ENCODE data around the gene PDE4DIP. TPM values are rescaled to one million over a fixed set of nuclear protein-coding genes. Genes with fewer than 3 reads are reported as not detected.
"Not testable (repeated sequence)": the region's sequence is repeated elsewhere in the genome, so short reads cannot be mapped to it uniquely, and the experiment has no call there.

Gene PDE4DIP
- total and polyA plus RNA-seq, 4 donors: 7.3 to 65.4 (median 24.6) TPM

- WGBS: no CpG with 5 or more reads among the region's 2 CpGs
- not testable (repeated sequence) for H3K4me1 ChIP-seq (ENCODE audit: control insufficient read depth in 4 of 4, insufficient read depth in 4 of 4, low read length in 3 of 4); H3K9ac ChIP-seq (ENCODE audit: low read depth in 1 of 2, low read length in 2 of 2); H3K4me3 ChIP-seq (ENCODE audit: low read depth in 1 of 3, low read length in 3 of 3); H3K36me3 ChIP-seq (ENCODE audit: control insufficient read depth in 4 of 4, insufficient read depth in 3 of 4, low read depth in 1 of 4, low read length in 3 of 4); H3K9me3 ChIP-seq (ENCODE audit: control insufficient read depth in 4 of 4, low read length in 3 of 4); H3K27me3 ChIP-seq (ENCODE audit: control insufficient read depth in 4 of 4, insufficient read depth in 4 of 4, low read length in 3 of 4); H3K27ac ChIP-seq (ENCODE audit: low read depth in 1 of 2, low read length in 2 of 2); DNase-seq (ENCODE audit: low spot score)
These were observed 15.8 kb downstream of the PDE4DIP start for GRCh38 chr1:148860049-148860448.

GRCh38 chr1:148860579-148861259 lies 16.5 kb downstream of the PDE4DIP start:
- H3K9me3 ChIP-seq (ENCODE audit: control insufficient read depth in 4 of 4, low read length in 3 of 4); H3K4me1 ChIP-seq (ENCODE audit: control insufficient read depth in 4 of 4, insufficient read depth in 4 of 4, low read length in 3 of 4); H3K36me3 ChIP-seq (ENCODE audit: control insufficient read depth in 4 of 4, insufficient read depth in 3 of 4, low read depth in 1 of 4, low read length in 3 of 4); H3K9ac ChIP-seq (ENCODE audit: low read depth in 1 of 2, low read length in 2 of 2); H3K27me3 ChIP-seq (ENCODE audit: control insufficient read depth in 4 of 4, insufficient read depth in 4 of 4, low read length in 3 of 4); DNase-seq (ENCODE audit: low spot score); H3K27ac ChIP-seq (ENCODE audit: low read depth in 1 of 2, low read length in 2 of 2); H3K4me3 ChIP-seq (ENCODE audit: low read depth in 1 of 3, low read length in 3 of 3): not testable (repeated sequence)
- no CpG with 5 or more reads among the region's 6 CpGs for WGBS

GRCh38 chr1:148862590-148862989 lies 18.4 kb downstream of the PDE4DIP start:
- H3K9ac ChIP-seq (ENCODE audit: low read depth in 1 of 2, low read length in 2 of 2); H3K4me3 ChIP-seq (ENCODE audit: low read depth in 1 of 3, low read length in 3 of 3); DNase-seq (ENCODE audit: low spot score); H3K9me3 ChIP-seq (ENCODE audit: control insufficient read depth in 4 of 4, low read length in 3 of 4); H3K27me3 ChIP-seq (ENCODE audit: control insufficient read depth in 4 of 4, insufficient read depth in 4 of 4, low read length in 3 of 4); H3K36me3 ChIP-seq (ENCODE audit: control insufficient read depth in 4 of 4, insufficient read depth in 3 of 4, low read depth in 1 of 4, low read length in 3 of 4); H3K27ac ChIP-seq (ENCODE audit: low read depth in 1 of 2, low read length in 2 of 2); H3K4me1 ChIP-seq (ENCODE audit: control insufficient read depth in 4 of 4, insufficient read depth in 4 of 4, low read length in 3 of 4): not testable (repeated sequence)
- WGBS: no CpG with 5 or more reads among the region's 3 CpGs

- not testable (repeated sequence) for H3K4me3 ChIP-seq (ENCODE audit: low read depth in 1 of 3, low read length in 3 of 3); H3K27me3 ChIP-seq (ENCODE audit: control insufficient read depth in 4 of 4, insufficient read depth in 4 of 4, low read length in 3 of 4); H3K4me1 ChIP-seq (ENCODE audit: control insufficient read depth in 4 of 4, insufficient read depth in 4 of 4, low read length in 3 of 4); H3K36me3 ChIP-seq (ENCODE audit: control insufficient read depth in 4 of 4, insufficient read depth in 3 of 4, low read depth in 1 of 4, low read length in 3 of 4); H3K27ac ChIP-seq (ENCODE audit: low read depth in 1 of 2, low read length in 2 of 2); H3K9ac ChIP-seq (ENCODE audit: low read depth in 1 of 2, low read length in 2 of 2); DNase-seq (ENCODE audit: low spot score); H3K9me3 ChIP-seq (ENCODE audit: control insufficient read depth in 4 of 4, low read length in 3 of 4)
- no CpG with 5 or more reads among the region's 6 CpGs for WGBS
These were observed 24.9 kb downstream of the PDE4DIP start for GRCh38 chr1:148868924-148869633.

- H3K9me3 ChIP-seq (ENCODE audit: control insufficient read depth in 4 of 4, low read length in 3 of 4); H3K4me1 ChIP-seq (ENCODE audit: control insufficient read depth in 4 of 4, insufficient read depth in 4 of 4, low read length in 3 of 4); DNase-seq (ENCODE audit: low spot score); H3K27me3 ChIP-seq (ENCODE audit: control insufficient read depth in 4 of 4, insufficient read depth in 4 of 4, low read length in 3 of 4); H3K4me3 ChIP-seq (ENCODE audit: low read depth in 1 of 3, low read length in 3 of 3); H3K9ac ChIP-seq (ENCODE audit: low read depth in 1 of 2, low read length in 2 of 2); H3K36me3 ChIP-seq (ENCODE audit: control insufficient read depth in 4 of 4, insufficient read depth in 3 of 4, low read depth in 1 of 4, low read length in 3 of 4); H3K27ac ChIP-seq (ENCODE audit: low read depth in 1 of 2, low read length in 2 of 2): not testable (repeated sequence)
- WGBS: 60% methylated on average over 1 of the region's 1 CpG
These were observed 25.4 kb downstream of the PDE4DIP start for GRCh38 chr1:148869634-148869961.

- H3K4me1 ChIP-seq (ENCODE audit: control insufficient read depth in 4 of 4, insufficient read depth in 4 of 4, low read length in 3 of 4); H3K9me3 ChIP-seq (ENCODE audit: control insufficient read depth in 4 of 4, low read length in 3 of 4); DNase-seq (ENCODE audit: low spot score); H3K4me3 ChIP-seq (ENCODE audit: low read depth in 1 of 3, low read length in 3 of 3); H3K36me3 ChIP-seq (ENCODE audit: control insufficient read depth in 4 of 4, insufficient read depth in 3 of 4, low read depth in 1 of 4, low read length in 3 of 4); H3K27ac ChIP-seq (ENCODE audit: low read depth in 1 of 2, low read length in 2 of 2); H3K9ac ChIP-seq (ENCODE audit: low read depth in 1 of 2, low read length in 2 of 2); H3K27me3 ChIP-seq (ENCODE audit: control insufficient read depth in 4 of 4, insufficient read depth in 4 of 4, low read length in 3 of 4): not testable (repeated sequence)
- no CpG with 5 or more reads among the region's 5 CpGs for WGBS
These were observed 30.5 kb downstream of the PDE4DIP start for GRCh38 chr1:148874408-148875388.

GRCh38 chr1:148879812-148880416 lies 35.7 kb downstream of the PDE4DIP start:
- H3K27me3 ChIP-seq (ENCODE audit: control insufficient read depth in 4 of 4, insufficient read depth in 4 of 4, low read length in 3 of 4); H3K4me3 ChIP-seq (ENCODE audit: low read depth in 1 of 3, low read length in 3 of 3); H3K27ac ChIP-seq (ENCODE audit: low read depth in 1 of 2, low read length in 2 of 2); H3K9ac ChIP-seq (ENCODE audit: low read depth in 1 of 2, low read length in 2 of 2); H3K36me3 ChIP-seq (ENCODE audit: control insufficient read depth in 4 of 4, insufficient read depth in 3 of 4, low read depth in 1 of 4, low read length in 3 of 4); DNase-seq (ENCODE audit: low spot score); H3K9me3 ChIP-seq (ENCODE audit: control insufficient read depth in 4 of 4, low read length in 3 of 4); H3K4me1 ChIP-seq (ENCODE audit: control insufficient read depth in 4 of 4, insufficient read depth in 4 of 4, low read length in 3 of 4): not testable (repeated sequence)
- WGBS: no CpG with 5 or more reads among the region's 2 CpGs

- not testable (repeated sequence) for H3K9me3 ChIP-seq (ENCODE audit: control insufficient read depth in 4 of 4, low read length in 3 of 4)
- WGBS: no CpG with 5 or more reads among the region's 1 CpG
These were observed 37.0 kb downstream of the PDE4DIP start for GRCh38 chr1:148881261-148881660.

More at GRCh38 chr1:148881261-148881660, 37.0 kb downstream of the PDE4DIP start:
- not testable (repeated sequence) for H3K27ac ChIP-seq (ENCODE audit: low read depth in 1 of 2, low read length in 2 of 2); H3K9ac ChIP-seq (ENCODE audit: low read depth in 1 of 2, low read length in 2 of 2); H3K4me1 ChIP-seq (ENCODE audit: control insufficient read depth in 4 of 4, insufficient read depth in 4 of 4, low read length in 3 of 4); DNase-seq (ENCODE audit: low spot score); H3K27me3 ChIP-seq (ENCODE audit: control insufficient read depth in 4 of 4, insufficient read depth in 4 of 4, low read length in 3 of 4); H3K4me3 ChIP-seq (ENCODE audit: low read depth in 1 of 3, low read length in 3 of 3); H3K36me3 ChIP-seq (ENCODE audit: control insufficient read depth in 4 of 4, insufficient read depth in 3 of 4, low read depth in 1 of 4, low read length in 3 of 4)

Measured in liver (tissue), 9 donors.